OCI-LY7 (cell line): ENCODE data around the gene ANKRD44. TPM values are rescaled to one million over a fixed set of nuclear protein-coding genes. Genes with fewer than 3 reads are reported as not detected.
A peak's percentile ranks its signal among the peaks of the same experiment; 100 is the strongest.

Experiments used
- BruUV-seq: library from RNA; stranded (reverse); fragments of 400-500 nt; replicated peaks from 2 replicates; lab custom pipeline; 2021; lab: Mats Ljungman, UMichigan
- CTCF ChIA-PET: fragments of 300-600 bp; sonication (Branson Sonifier 250); formaldehyde crosslinking; loops from one replicate; lab custom pipeline; 2022; ENCODE audit warnings: antibody characterized with exemption; ENCODE audit not compliant: unreplicated experiment; lab: Charles Lee
- POLR2A ChIA-PET: fragments of 300-600 bp; sonication (Branson Sonifier 250); formaldehyde crosslinking; loops from one replicate; lab custom pipeline; 2022; ENCODE audit warnings: antibody characterized with exemption; lab: Charles Lee
- DNase-seq: peaks from one replicate; pipeline ENCODE4 v3.0.0-alpha.2; 2015; ENCODE audit warnings: low spot score
- H2AFZ ChIP-seq: fragments of 200-600 bp; sonication (generic), shearing (Covaris generic); 2 replicates; pipeline ENCODE4 v1.6.1; 2014; ENCODE audit warnings: mild to moderate bottlenecking, antibody characterized with exemption, low read length, moderate library complexity
- H3K27ac ChIP-seq: fragments of 200-600 bp; sonication (generic); 2 replicates; pipeline ENCODE4 v1.5.1; 2014; ENCODE audit warnings: mixed run types, low read depth, mild to moderate bottlenecking, moderate library complexity, low read length, inconsistent platforms; ENCODE audit not compliant: poor library complexity, severe bottlenecking
- H3K36me3 ChIP-seq: fragments of 200-600 bp; sonication (generic); 2 replicates; pipeline ENCODE4 v1.6.1; 2014; ENCODE audit warnings: mild to moderate bottlenecking, antibody characterized with exemption, low read length, moderate library complexity, mixed read lengths; ENCODE audit not compliant: insufficient read depth
- H3K4me1 ChIP-seq: fragments of 200-600 bp; sonication (generic); 2 replicates; pipeline ENCODE4 v1.5.1; 2014; ENCODE audit warnings: mild to moderate bottlenecking, low read length; ENCODE audit not compliant: insufficient read depth, poor library complexity, severe bottlenecking
- H3K4me2 ChIP-seq: fragments of 200-600 bp; sonication (generic); 2 replicates; pipeline ENCODE4 v1.6.1; 2014; ENCODE audit warnings: mild to moderate bottlenecking, low read length
- H3K4me3 ChIP-seq: fragments of 200-600 bp; sonication (generic); 2 replicates; pipeline ENCODE4 v1.5.1; 2014; ENCODE audit warnings: mild to moderate bottlenecking, low read depth, low read length; ENCODE audit not compliant: poor library complexity, severe bottlenecking
- H3K79me2 ChIP-seq: fragments of 200-600 bp; sonication (generic); 2 replicates; pipeline ENCODE4 v1.6.1; 2016; ENCODE audit warnings: low read depth, mild to moderate bottlenecking, low read length, moderate library complexity, mixed read lengths; ENCODE audit not compliant: insufficient read depth
- H3K9me2 ChIP-seq: fragments of 200-600 bp; sonication (generic); 2 replicates; pipeline ENCODE4 v1.6.1; 2016; ENCODE audit warnings: mild to moderate bottlenecking, low read length, mixed read lengths; ENCODE audit not compliant: insufficient read depth
- H3K9me3 ChIP-seq: fragments of 200-600 bp; sonication (generic); 2 replicates; pipeline ENCODE4 v1.6.1; 2014; ENCODE audit warnings: mild to moderate bottlenecking, mixed run types, low read length, mixed read lengths
- H4K20me1 ChIP-seq: fragments of 200-600 bp; sonication (generic); 2 replicates; pipeline ENCODE4 v1.6.1; 2014; ENCODE audit warnings: mild to moderate bottlenecking, antibody characterized with exemption, low read length, moderate library complexity, mixed read lengths; ENCODE audit not compliant: insufficient read depth
- CTCF ChIP-seq: fragments of 200-600 bp; sonication (generic); conservative IDR thresholded peaks from 2 replicates; pipeline ENCODE4 v1.5.1; 2014; ENCODE audit warnings: mild to moderate bottlenecking, antibody characterized with exemption, low read length, moderate library complexity, mixed read lengths
- EZH2phosphoT487 ChIP-seq: fragments of 200-600 bp; sonication (generic); IDR thresholded peaks from 2 replicates; pipeline ENCODE4 v1.6.1; 2018; ENCODE audit warnings: low read depth, borderline replicate concordance, mild to moderate bottlenecking, mixed run types, antibody characterized with exemption, low read length, moderate library complexity, mixed read lengths
- intact Hi-C: fragments of 100-400 bp; cut with micrococcal nuclease; formaldehyde crosslinking; loops from one replicate; pipeline ENCODE4 v1.10.0; 2022; ENCODE audit not compliant: unreplicated experiment
- total RNA-seq, 2 experiments: library from RNA; depleted of rRNA in 1 of 2; stranded (reverse); fragments of >200 nt in 1 of 2; shearing (Covaris generic) in 1 of 2; gene quantifications; 2 replicates each; pipeline ENCODE4 v1.2.3, GENCODE V29; 2014 to 2022

ANKRD44 gene
- total RNA-seq, 2 experiments from 2014 or later = 69.4 to 73.7 TPM

GRCh38 chr2:197200051-197200761, 110.4 kb downstream of the ANKRD44 start:
- TF ChIP-seq EZH2phosphoT487 (no peak), CTCF (no peak)
- peak overlapping the region; percentile 53 for H3K4me3 ChIP-seq
- 0 out of 2 replicates have a peak, but pooled peaks cover 3% of the 10 kb centered on the region for H3K9me3 ChIP-seq
- H4K20me1 ChIP-seq = no peaks in the 10 kb centered on the region
- peaks cover 68% of the 10 kb centered on the region for H3K4me1 ChIP-seq
- peak overlapping the region; percentile 78 for H3K4me2 ChIP-seq
- peaks cover 50% of the 10 kb centered on the region; the same call in 1 of the 2 replicates for H3K79me2 ChIP-seq
- H3K9me2 ChIP-seq = no peaks in the 10 kb centered on the region
- H3K36me3 ChIP-seq = peaks cover 17% of the 10 kb centered on the region
- peak; percentile 29 for DNase-seq
- BruUV-seq = no TSS peak
- H3K27ac ChIP-seq = peak overlapping the region; percentile 81
- no peak overlapping the region for H2AFZ ChIP-seq
- intact Hi-C loops = no loop called here
- ChIA-PET CTCF (no interaction called here), POLR2A (interaction anchor here (0.6 to 8.0 kb wide), 10 partner anchors 9 to 132 kb away, joined by 3 to 79 read pairs (median 5); no protein-coding TSS in a partner anchor)

- ChIA-PET POLR2A (interaction anchor here (0.7 to 8.0 kb wide), 30 partner anchors 9 to 130 kb away, joined by 3 to 79 read pairs (median 5); partner anchors contain the start of gene ANKRD44), CTCF (interaction anchor here (0.9 to 1.4 kb wide), 6 partner anchors 9 to 113 kb away, joined by 3 to 6 read pairs (median 4); no protein-coding TSS in a partner anchor)
- Histone ChIP-seq H3K79me2 (peaks cover 54% of the 10 kb centered on the region; the same call in 1 of the 2 replicates), H3K36me3 (peaks cover 17% of the 10 kb centered on the region), H3K9me3 (0 out of 2 replicates have a peak, but pooled peaks cover 3% of the 10 kb centered on the region), H2AFZ (peak overlapping the region; percentile 26; the same call in 1 of the 2 replicates), H3K9me2 (no peaks in the 10 kb centered on the region), H3K4me3 (peak overlapping the region; percentile 53), H3K4me1 (peaks cover 63% of the 10 kb centered on the region), H4K20me1 (no peaks in the 10 kb centered on the region), H3K27ac (peak overlapping the region; percentile 81), H3K4me2 (peak overlapping the region; percentile 78)
- intact Hi-C loops = loop anchor here (1.0 to 2.0 kb wide), 2 partner anchors 10 to 56 kb away; no protein-coding TSS in a partner anchor
- no TSS peak for BruUV-seq
- DNase-seq = peak; percentile 97
- no peak for TF ChIP-seq EZH2phosphoT487
- TF ChIP-seq CTCF = no peak
Measured at GRCh38 chr2:197198890-197199289, 111.7 kb downstream of the ANKRD44 start.
